SK-N-MC (cell line): Measurements from ENCODE around the gene TMCO6.

ENCODE experiments used
- EZH2 ChIP-seq: fragments of 200-600 bp; sonication (generic); IDR thresholded peaks from one replicate; pipeline ENCODE4 v1.6.1; 2017; ENCODE audit warnings: antibody characterized with exemption
- FOXP2 ChIP-seq: optimal IDR thresholded peaks from 2 replicates; pipeline ENCODE3; 2011; ENCODE audit warnings: mild to moderate bottlenecking, moderate library complexity; ENCODE audit not compliant: insufficient read depth; ENCODE audit errors: extremely low read length, control extremely low read depth
- POLR2AphosphoS5 ChIP-seq: IDR thresholded peaks from 2 replicates; pipeline ENCODE4 v1.6.1; 2012; ENCODE audit warnings: mild to moderate bottlenecking, low read depth, low read length, borderline replicate concordance

GRCh38 chr5:140658870-140659269 is 19.6 kb downstream of the TMCO6 start:
- TF ChIP-seq EZH2: no peak
- no peak for TF ChIP-seq POLR2AphosphoS5
- TF ChIP-seq FOXP2: no peak
